ENCODE data around the gene GTF3C1. TPM values are rescaled to one million over a fixed set of nuclear protein-coding genes. Genes with fewer than 3 reads are reported as not detected.

Gene GTF3C1
- polyA plus RNA-seq, 3 donors: 78.2 to 95.5 (median 92.4) TPM

- no peak for DNase-seq (ENCODE audit: extremely low read depth in 1 of 11, low read depth in 9 of 11, low spot score in 4 of 11)
Measured at GRCh38 chr16:27499659-27500055, 50.1 kb downstream of the GTF3C1 start.

- DNase-seq (ENCODE audit: extremely low read depth in 1 of 11, low read depth in 9 of 11, low spot score in 4 of 11): no peak
Measured at GRCh38 chr16:27498916-27499658, 50.6 kb downstream of the GTF3C1 start.

GRCh38 chr16:27498031-27498825 is 51.5 kb downstream of the GTF3C1 start:
- no peak for DNase-seq (ENCODE audit: extremely low read depth in 1 of 11, low read depth in 9 of 11, low spot score in 4 of 11)

- no peak for DNase-seq (ENCODE audit: extremely low read depth in 1 of 11, low read depth in 9 of 11, low spot score in 4 of 11)
Measured at GRCh38 chr16:27495191-27495590, 54.5 kb downstream of the GTF3C1 start.

GRCh38 chr16:27492588-27492979 is 57.1 kb downstream of the GTF3C1 start:
- no peak for DNase-seq (ENCODE audit: extremely low read depth in 1 of 11, low read depth in 9 of 11, low spot score in 4 of 11)

GRCh38 chr16:27491894-27492587 is 57.7 kb downstream of the GTF3C1 start:
- DNase-seq (ENCODE audit: extremely low read depth in 1 of 11, low read depth in 9 of 11, low spot score in 4 of 11): no peak

GRCh38 chr16:27489906-27490305 is 59.8 kb downstream of the GTF3C1 start:
- DNase-seq (ENCODE audit: extremely low read depth in 1 of 11, low read depth in 9 of 11, low spot score in 4 of 11): no peak

- DNase-seq (ENCODE audit: extremely low read depth in 1 of 11, low read depth in 9 of 11, low spot score in 4 of 11): no peak
Measured at GRCh38 chr16:27489421-27489820, 60.3 kb downstream of the GTF3C1 start.

GRCh38 chr16:27486760-27487159 is 63.0 kb downstream of the GTF3C1 start:
- DNase-seq (ENCODE audit: extremely low read depth in 1 of 11, low read depth in 9 of 11, low spot score in 4 of 11): no peak

- no peak for DNase-seq (ENCODE audit: extremely low read depth in 1 of 11, low read depth in 9 of 11, low spot score in 4 of 11)
Measured at GRCh38 chr16:27486344-27486743, 63.4 kb downstream of the GTF3C1 start.

- no peak for DNase-seq (ENCODE audit: extremely low read depth in 1 of 11, low read depth in 9 of 11, low spot score in 4 of 11)
Measured at GRCh38 chr16:27485811-27486210, 63.9 kb downstream of the GTF3C1 start.

- no peak for DNase-seq (ENCODE audit: extremely low read depth in 1 of 11, low read depth in 9 of 11, low spot score in 4 of 11)
Measured at GRCh38 chr16:27485126-27485525, 64.6 kb downstream of the GTF3C1 start.

GRCh38 chr16:27483624-27484023 is 66.1 kb downstream of the GTF3C1 start:
- DNase-seq (ENCODE audit: extremely low read depth in 1 of 11, low read depth in 9 of 11, low spot score in 4 of 11): no peak

- DNase-seq (ENCODE audit: extremely low read depth in 1 of 11, low read depth in 9 of 11, low spot score in 4 of 11): peak in 1 of 11 donors; percentile 6
Measured at GRCh38 chr16:27483088-27483437, 66.7 kb downstream of the GTF3C1 start.

- no peak for DNase-seq (ENCODE audit: extremely low read depth in 1 of 11, low read depth in 9 of 11, low spot score in 4 of 11)
Measured at GRCh38 chr16:27482397-27483087, 67.2 kb downstream of the GTF3C1 start.

GRCh38 chr16:27481282-27481934 is 68.3 kb downstream of the GTF3C1 start:
- no peak for DNase-seq (ENCODE audit: extremely low read depth in 1 of 11, low read depth in 9 of 11, low spot score in 4 of 11)

- DNase-seq (ENCODE audit: extremely low read depth in 1 of 11, low read depth in 9 of 11, low spot score in 4 of 11): no peak
Measured at GRCh38 chr16:27480761-27481160, 69.0 kb downstream of the GTF3C1 start.

- DNase-seq (ENCODE audit: extremely low read depth in 1 of 11, low read depth in 9 of 11, low spot score in 4 of 11): no peak
Measured at GRCh38 chr16:27476240-27476639, 73.5 kb downstream of the GTF3C1 start.

GRCh38 chr16:27475561-27475960 is 74.2 kb downstream of the GTF3C1 start:
- no peak for DNase-seq (ENCODE audit: extremely low read depth in 1 of 11, low read depth in 9 of 11, low spot score in 4 of 11)
